Naive thymus-derived CD8-positive, alpha-beta T cell (primary cell): Measurements from ENCODE around the gene ASIC4. TPM values are rescaled to one million over a fixed set of nuclear protein-coding genes. Genes with fewer than 3 reads are reported as not detected.

Experiments used
- ATAC-seq, 2 donors: fragments of 150-1000 bp; cut with Tn5 transposase in 1 of 2; sonication (Bioruptor Pico), chemical (Tn5 transposase) in 1 of 2; 1 replicate in 1 of 2; 2 replicates in 1 of 2; pipeline ENCODE4 v1.10.0; 2021; ENCODE audit warnings: mild to moderate bottlenecking in 2 of 2, moderate library complexity in 2 of 2
- POLR2A ChIA-PET: fragments of 350-600 bp; sonication (Branson Sonifier 250); formaldehyde crosslinking; loops from one replicate; lab custom pipeline; 2021; ENCODE audit warnings: antibody characterized with exemption; lab: Charles Lee
- DNase-seq, 10 donors: peaks; one replicate each; pipeline versions ENCODE4 v3.0.0 to v3.0.0-alpha.2; 2020 to 2022
- H3K27ac Mint-ChIP-seq, 10 donors: one replicate each; pipeline ENCODE4 v1.8.0; 2020 to 2022; ENCODE audit warnings: mild to moderate bottlenecking in 10 of 10, mixed read lengths in 10 of 10, moderate library complexity in 4 of 10, inconsistent platforms in 1 of 10
- H3K27me3 Mint-ChIP-seq, 5 donors: one replicate each; pipeline ENCODE4 v1.8.0; 2021 to 2022; ENCODE audit warnings: mixed read lengths in 5 of 5
- H3K36me3 Mint-ChIP-seq, 3 donors: one replicate each; pipeline ENCODE4 v1.8.0; 2020 to 2022; ENCODE audit warnings: mixed read lengths in 3 of 3, mild to moderate bottlenecking in 2 of 3, inconsistent platforms in 1 of 3
- H3K4me1 Mint-ChIP-seq, 4 donors: one replicate each; pipeline ENCODE4 v1.8.0; 2021 to 2022; ENCODE audit warnings: mixed read lengths in 4 of 4
- H3K4me3 Mint-ChIP-seq, 10 donors: one replicate each; pipeline ENCODE4 v1.8.0; 2020 to 2022; ENCODE audit warnings: mild to moderate bottlenecking in 10 of 10, mixed read lengths in 10 of 10, moderate library complexity in 6 of 10, inconsistent platforms in 1 of 10
- H3K9me3 Mint-ChIP-seq, 9 donors: one replicate each; pipeline ENCODE4 v1.8.0; 2020 to 2022; ENCODE audit warnings: mixed read lengths in 9 of 9, mild to moderate bottlenecking in 3 of 9, inconsistent platforms in 1 of 9, moderate library complexity in 1 of 9
- polyA plus RNA-seq, 3 donors: library from polyadenylated mRNA; unstranded; fragments of 300-500 nt; fragmentation: Illumina TruSeq; gene quantifications; one replicate each; pipeline ENCODE4 v1.2.3, GENCODE V29; 2021
- total RNA-seq, 8 experiments: library from RNA in 2 of 8; stranded (reverse) in 2 of 8; gene quantifications; one replicate each; pipeline ENCODE4 v1.2.3 and lab custom pipeline; 2021 to 2026

Gene ASIC4
- total and polyA plus RNA-seq, 5 experiments from 2014 or later = 0.21 to 0.30 TPM; not detected in 3

GRCh38 chr2:219536967-219537366 is 22.7 kb downstream of the ASIC4 start:
- no peak for DNase-seq

DNA sequence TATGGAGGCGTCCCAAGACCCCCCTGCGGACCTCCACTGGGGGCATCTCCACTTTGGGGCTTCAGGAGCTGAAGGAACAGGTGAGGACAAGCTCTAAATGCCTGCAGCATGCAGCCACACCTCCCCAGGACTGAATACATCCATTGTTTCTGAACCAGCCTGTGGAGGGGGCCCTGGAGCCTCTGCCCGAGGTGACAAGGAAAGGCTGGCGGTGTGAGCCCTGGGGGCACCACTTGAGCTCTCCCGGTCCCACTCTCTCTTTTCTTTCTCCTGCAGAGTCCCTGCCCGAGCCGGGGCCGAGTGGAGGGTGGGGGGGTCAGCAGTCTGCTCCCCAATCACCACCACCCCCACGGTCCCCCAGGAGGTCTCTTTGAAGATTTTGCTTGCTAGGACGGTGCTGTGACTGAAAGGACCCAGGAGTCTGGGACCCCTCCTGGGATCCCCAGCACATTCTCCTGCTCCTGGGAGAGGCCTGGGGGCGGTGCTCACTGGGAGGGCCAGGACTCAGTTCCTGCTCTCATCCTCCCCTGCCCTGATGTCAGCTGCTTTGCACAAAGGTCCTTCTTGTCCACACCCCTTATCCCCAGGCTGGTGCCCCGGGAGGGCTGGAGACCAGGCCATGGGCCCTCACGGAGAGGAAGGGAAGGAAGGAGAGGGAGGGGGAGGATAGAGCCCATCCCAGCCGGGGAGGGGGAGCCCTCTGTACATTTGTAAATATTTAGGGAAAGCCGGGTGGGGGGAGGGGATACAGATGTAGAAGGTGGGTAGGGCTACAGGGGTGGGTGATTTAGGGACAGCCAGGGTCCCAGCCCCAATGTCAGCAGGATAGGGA is 23.6 kb downstream of the ASIC4 start:
- ATAC-seq (no peak), DNase-seq (no peak)
- POLR2A ChIA-PET = no interaction called here
- no peaks in the 10 kb centered on the region for H3K9me3 Mint-ChIP-seq
- H3K36me3 Mint-ChIP-seq = no peaks in the 10 kb centered on the region
- H3K27me3 Mint-ChIP-seq = peaks cover 0 to 15% (median 4%) of the 10 kb centered on the region in 5 donors
- H3K27ac Mint-ChIP-seq = no peak overlapping the region
- H3K4me1 Mint-ChIP-seq = peaks cover 6 to 17% (median 15%) of the 10 kb centered on the region in 4 donors
- H3K4me3 Mint-ChIP-seq = no peak overlapping the region

More at GRCh38 chr2:219536967-219537366, 22.7 kb downstream of the ASIC4 start:
- no peaks in the 10 kb centered on the region for H3K9me3 Mint-ChIP-seq
- H3K36me3 Mint-ChIP-seq = no peaks in the 10 kb centered on the region
- peaks cover 2 to 8% (median 6%) of the 10 kb centered on the region in 4 donors for H3K4me1 Mint-ChIP-seq
- ATAC-seq = no peak
- no peak overlapping the region for H3K27ac Mint-ChIP-seq
- peaks cover 2 to 24% (median 6%) of the 10 kb centered on the region in 5 donors for H3K27me3 Mint-ChIP-seq
- POLR2A ChIA-PET = no interaction called here
- no peak overlapping the region for H3K4me3 Mint-ChIP-seq

DNA sequence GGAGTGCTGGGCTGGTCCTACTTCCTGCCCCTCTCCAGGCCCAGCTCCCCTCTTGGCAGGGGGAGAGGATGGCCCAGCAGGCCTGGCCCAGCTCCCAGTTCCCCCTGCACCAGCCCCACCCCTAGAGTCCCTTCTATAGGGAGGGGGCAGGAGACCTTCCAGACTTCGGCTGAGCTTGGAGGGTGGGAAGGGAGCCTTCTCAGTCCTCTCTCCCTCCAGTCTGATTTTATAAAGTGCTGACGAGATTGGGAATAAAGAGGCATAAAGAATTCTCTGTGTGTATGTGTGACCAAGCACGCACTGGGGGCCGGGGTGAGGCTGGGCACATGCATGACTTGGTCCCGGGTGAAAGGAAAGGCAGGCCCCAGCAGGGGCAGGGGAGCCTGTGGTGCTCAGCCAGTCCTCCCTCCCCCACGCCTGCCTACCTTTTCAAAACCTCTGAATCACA is 24.2 kb downstream of the ASIC4 start:
- ATAC-seq (no peak), DNase-seq (no peak)
- H3K27ac Mint-ChIP-seq = peak overlapping the region in 1 of 10 donors; percentile 3
- H3K27me3 Mint-ChIP-seq = peaks cover 0 to 11% (median 4%) of the 10 kb centered on the region in 5 donors
- POLR2A ChIA-PET = no interaction called here
- peaks cover 6 to 19% (median 15%) of the 10 kb centered on the region in 4 donors for H3K4me1 Mint-ChIP-seq
- no peak overlapping the region for H3K4me3 Mint-ChIP-seq
- H3K36me3 Mint-ChIP-seq = no peaks in the 10 kb centered on the region
- H3K9me3 Mint-ChIP-seq = no peaks in the 10 kb centered on the region

- Mint-ChIP-seq H3K36me3 (no peaks in the 10 kb centered on the region), H3K9me3 (no peaks in the 10 kb centered on the region), H3K27ac (peak overlapping the region in 1 of 10 donors; percentile 1), H3K4me3 (no peak overlapping the region), H3K27me3 (peaks cover 0 to 11% (median 4%) of the 10 kb centered on the region in 5 donors), H3K4me1 (peaks cover 7 to 20% (median 15%) of the 10 kb centered on the region in 4 donors)
- ATAC-seq = no peak
- POLR2A ChIA-PET = no interaction called here
- DNase-seq = no peak
Observed at GRCh38 chr2:219538956-219539788, 24.9 kb downstream of the ASIC4 start.

DNA sequence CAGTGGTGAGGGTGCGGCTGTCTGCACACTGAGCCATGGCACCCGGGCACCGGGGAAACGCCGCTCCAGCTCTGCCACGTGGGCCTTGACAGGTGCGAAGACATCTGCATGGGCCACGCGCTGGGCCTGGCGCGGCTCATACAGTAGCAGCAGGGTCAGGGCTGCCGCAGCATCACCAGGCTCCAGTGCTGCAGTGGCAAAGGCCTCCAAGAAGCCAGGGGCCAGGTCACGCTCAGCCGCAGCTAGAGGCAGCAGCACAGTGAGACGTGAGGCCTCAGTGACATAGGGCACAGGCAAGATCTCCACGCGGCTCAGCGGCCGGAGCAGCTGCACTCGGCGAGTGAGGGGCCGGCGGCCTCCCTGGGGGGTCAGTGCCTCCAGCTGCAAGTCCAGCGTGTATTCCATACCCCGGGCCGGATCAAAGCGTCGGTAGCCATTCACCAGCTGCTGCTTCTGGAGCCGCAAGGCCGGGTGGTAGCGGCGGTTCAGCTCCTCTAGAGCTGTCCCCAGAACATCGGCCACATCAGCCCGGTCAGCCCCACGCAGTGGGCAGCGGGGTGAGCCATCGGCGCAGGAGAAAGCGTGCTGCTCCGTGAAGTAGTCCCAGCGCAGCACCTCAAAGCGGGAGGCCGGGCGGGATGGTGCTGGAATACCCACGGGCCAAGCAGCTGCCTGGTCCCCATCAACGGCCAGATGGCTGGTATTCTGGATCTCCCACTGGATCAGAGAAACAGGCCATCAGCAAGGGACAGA is 25.8 kb downstream of the ASIC4 start:
- POLR2A ChIA-PET = no interaction called here
- Mint-ChIP-seq H3K4me3 (no peak overlapping the region), H3K27ac (no peak overlapping the region), H3K27me3 (peaks cover 0 to 9% (median 4%) of the 10 kb centered on the region in 5 donors), H3K4me1 (peaks cover 12 to 29% (median 23%) of the 10 kb centered on the region in 4 donors), H3K36me3 (no peaks in the 10 kb centered on the region), H3K9me3 (no peaks in the 10 kb centered on the region)
- DNase-seq = no peak
- no peak for ATAC-seq

GRCh38 chr2:219540784-219541504 is 26.7 kb downstream of the ASIC4 start:
- DNase-seq = no peak
- Mint-ChIP-seq H3K27me3 (peaks cover 0 to 2% (median under 1%) of the 10 kb centered on the region in 5 donors), H3K9me3 (no peaks in the 10 kb centered on the region), H3K4me1 (peaks cover 12 to 29% (median 23%) of the 10 kb centered on the region in 4 donors), H3K4me3 (peak overlapping the region; percentile 43 to 88 (median 80)), H3K36me3 (no peaks in the 10 kb centered on the region), H3K27ac (peak overlapping the region in 1 of 10 donors; percentile 78)
- no peak for ATAC-seq
- POLR2A ChIA-PET = no interaction called here

GRCh38 chr2:219541611-219542180 is 27.4 kb downstream of the ASIC4 start:
- Mint-ChIP-seq H3K4me3 (peak overlapping the region; percentile 52 to 88 (median 80)), H3K36me3 (no peaks in the 10 kb centered on the region), H3K27ac (peak overlapping the region in 1 of 10 donors; percentile 78), H3K4me1 (peaks cover 12 to 29% (median 23%) of the 10 kb centered on the region in 4 donors), H3K9me3 (no peaks in the 10 kb centered on the region), H3K27me3 (peaks cover 3 to 7% (median 4%) of the 10 kb centered on the region in 5 donors)
- DNase-seq (peak; percentile 74 to 92 (median 86)), ATAC-seq (peak; percentile 57 to 59)
- POLR2A ChIA-PET = interaction anchor here (1.3 kb wide), 1 partner anchor 19 kb away, joined by 3 read pairs; no protein-coding TSS in a partner anchor

GRCh38 chr2:219542931-219543595 is 28.8 kb downstream of the ASIC4 start:
- Mint-ChIP-seq H3K27me3 (peaks cover 7 to 18% (median 10%) of the 10 kb centered on the region in 5 donors), H3K27ac (peak overlapping the region in 9 of 10 donors; percentile 1 to 91 (median 76)), H3K4me3 (peak overlapping the region; percentile 79 to 88 (median 84)), H3K36me3 (no peaks in the 10 kb centered on the region), H3K4me1 (peaks cover 12 to 29% (median 23%) of the 10 kb centered on the region in 4 donors), H3K9me3 (no peaks in the 10 kb centered on the region)
- peak; percentile 60 for ATAC-seq
- no peak for DNase-seq
- POLR2A ChIA-PET = interaction anchor here (0.9 to 1.3 kb wide), 4 partner anchors 17 to 337 kb away, joined by 3 to 4 read pairs (median 4); partner anchors contain the start of genes DNPEP and ZFAND2B

- no peaks in the 10 kb centered on the region for H3K36me3 Mint-ChIP-seq
- peak within 1 kb of the TSS; percentile 79 to 93 (median 85) for H3K4me3 Mint-ChIP-seq
- ATAC-seq (peak; percentile 69 to 73), DNase-seq (peak; percentile 79 to 95 (median 86))
- no peaks in the 10 kb centered on the region for H3K9me3 Mint-ChIP-seq
- POLR2A ChIA-PET = interaction anchor here (0.8 to 0.9 kb wide), 3 partner anchors 102 to 337 kb away, joined by 3 to 4 read pairs (median 3); partner anchors contain the start of gene ZFAND2B
- H3K27ac Mint-ChIP-seq = peak within 1 kb of the TSS; percentile 28 to 91 (median 76)
- peaks cover 11 to 25% (median 17%) of the 10 kb centered on the region in 5 donors for H3K27me3 Mint-ChIP-seq
- peaks cover 12 to 29% (median 23%) of the 10 kb centered on the region in 4 donors for H3K4me1 Mint-ChIP-seq
Observed at GRCh38 chr2:219543596-219544358, 29.5 kb downstream of the ASIC4 start, which contains the start of the genes CHPF and TMEM198. TSS of gene CHPF (minus strand) at chr2:219543809. CDS start at chr2:219543538, 271 bp downstream. TSS of gene TMEM198 (plus strand) at chr2:219544028. CDS start at chr2:219544728, 700 bp downstream.

GRCh38 chr2:219544567-219544966 is 30.3 kb downstream of the ASIC4 start:
- Mint-ChIP-seq H3K27me3 (peaks cover 13 to 33% (median 20%) of the 10 kb centered on the region in 5 donors), H3K36me3 (no peaks in the 10 kb centered on the region), H3K4me1 (peaks cover 12 to 29% (median 23%) of the 10 kb centered on the region in 4 donors), H3K4me3 (peak overlapping the region; percentile 70 to 93 (median 84)), H3K27ac (peak overlapping the region in 9 of 10 donors; percentile 29 to 91 (median 77)), H3K9me3 (no peaks in the 10 kb centered on the region)
- no peak for ATAC-seq
- POLR2A ChIA-PET = interaction anchor here (0.6 kb wide), 1 partner anchor 43 kb away, joined by 4 read pairs; no protein-coding TSS in a partner anchor
- no peak for DNase-seq
